CD1c-positive myeloid dendritic cell (primary cell): Measurements from ENCODE around the gene LAMA3.

Experiments used
- DNase-seq: peaks from one replicate; pipeline ENCODE4 v3.0.0-alpha.2; 2016; ENCODE audit errors: extremely low spot score

Gene LAMA3, protein sequence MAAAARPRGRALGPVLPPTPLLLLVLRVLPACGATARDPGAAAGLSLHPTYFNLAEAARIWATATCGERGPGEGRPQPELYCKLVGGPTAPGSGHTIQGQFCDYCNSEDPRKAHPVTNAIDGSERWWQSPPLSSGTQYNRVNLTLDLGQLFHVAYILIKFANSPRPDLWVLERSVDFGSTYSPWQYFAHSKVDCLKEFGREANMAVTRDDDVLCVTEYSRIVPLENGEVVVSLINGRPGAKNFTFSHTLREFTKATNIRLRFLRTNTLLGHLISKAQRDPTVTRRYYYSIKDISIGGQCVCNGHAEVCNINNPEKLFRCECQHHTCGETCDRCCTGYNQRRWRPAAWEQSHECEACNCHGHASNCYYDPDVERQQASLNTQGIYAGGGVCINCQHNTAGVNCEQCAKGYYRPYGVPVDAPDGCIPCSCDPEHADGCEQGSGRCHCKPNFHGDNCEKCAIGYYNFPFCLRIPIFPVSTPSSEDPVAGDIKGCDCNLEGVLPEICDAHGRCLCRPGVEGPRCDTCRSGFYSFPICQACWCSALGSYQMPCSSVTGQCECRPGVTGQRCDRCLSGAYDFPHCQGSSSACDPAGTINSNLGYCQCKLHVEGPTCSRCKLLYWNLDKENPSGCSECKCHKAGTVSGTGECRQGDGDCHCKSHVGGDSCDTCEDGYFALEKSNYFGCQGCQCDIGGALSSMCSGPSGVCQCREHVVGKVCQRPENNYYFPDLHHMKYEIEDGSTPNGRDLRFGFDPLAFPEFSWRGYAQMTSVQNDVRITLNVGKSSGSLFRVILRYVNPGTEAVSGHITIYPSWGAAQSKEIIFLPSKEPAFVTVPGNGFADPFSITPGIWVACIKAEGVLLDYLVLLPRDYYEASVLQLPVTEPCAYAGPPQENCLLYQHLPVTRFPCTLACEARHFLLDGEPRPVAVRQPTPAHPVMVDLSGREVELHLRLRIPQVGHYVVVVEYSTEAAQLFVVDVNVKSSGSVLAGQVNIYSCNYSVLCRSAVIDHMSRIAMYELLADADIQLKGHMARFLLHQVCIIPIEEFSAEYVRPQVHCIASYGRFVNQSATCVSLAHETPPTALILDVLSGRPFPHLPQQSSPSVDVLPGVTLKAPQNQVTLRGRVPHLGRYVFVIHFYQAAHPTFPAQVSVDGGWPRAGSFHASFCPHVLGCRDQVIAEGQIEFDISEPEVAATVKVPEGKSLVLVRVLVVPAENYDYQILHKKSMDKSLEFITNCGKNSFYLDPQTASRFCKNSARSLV (N-terminal part only)

DNA sequence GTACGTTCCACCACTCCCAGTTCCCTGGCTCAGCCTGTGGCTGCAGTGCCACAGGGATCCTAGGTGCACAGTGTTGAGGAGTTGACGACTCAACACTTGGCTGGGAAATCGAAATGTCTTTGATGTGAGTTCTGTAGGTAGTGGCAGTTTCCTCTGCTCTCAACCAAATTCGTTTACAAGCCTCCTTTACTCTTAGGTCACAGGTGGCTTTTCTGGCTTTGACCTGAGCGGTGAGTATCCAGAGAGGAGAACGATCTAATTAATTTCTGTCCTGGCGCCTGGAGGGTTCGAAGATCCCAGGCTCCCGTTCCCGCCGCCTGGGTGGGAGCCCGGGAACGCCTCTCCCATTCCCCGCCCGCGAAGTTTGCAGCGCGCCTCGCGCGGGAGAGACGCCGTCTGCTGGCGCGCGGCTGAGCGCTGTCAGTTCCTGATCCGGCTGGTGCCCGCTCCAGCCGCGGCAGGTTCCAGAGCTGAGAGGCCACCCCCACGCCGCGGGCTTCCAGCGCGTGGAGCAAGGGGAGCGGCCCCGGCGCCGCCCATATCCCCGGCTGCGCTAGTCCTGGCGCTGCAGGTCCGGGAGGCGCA, at the start of gene LAMA3:
Gene LAMA3, plus strand, starts transcription at position 423 of the 585 bp plus-strand sequence. CDS start 231 bp downstream, outside the sequence.
- DNase-seq: peak; percentile 47

DNA sequence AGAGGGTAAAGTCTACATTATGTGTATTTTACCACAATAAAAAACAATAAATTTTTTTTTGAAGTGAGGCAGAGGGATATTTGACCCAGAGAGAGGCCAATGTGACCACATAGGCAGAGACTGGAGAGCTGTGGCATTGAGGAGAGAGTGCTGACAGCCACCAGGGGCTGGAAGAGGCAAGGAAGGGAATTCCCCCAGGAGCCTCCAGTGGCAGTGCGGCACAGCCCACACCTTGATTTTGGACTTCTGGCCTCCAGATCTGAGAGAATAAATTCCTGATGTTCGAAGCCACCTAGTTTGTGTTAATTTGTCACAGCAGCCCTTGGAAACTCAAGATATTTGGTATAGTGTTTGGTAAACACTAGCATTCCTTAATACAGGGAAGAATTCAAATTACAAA, 49.2 kb upstream of the LAMA3 start:
- DNase-seq: no peak

DNA sequence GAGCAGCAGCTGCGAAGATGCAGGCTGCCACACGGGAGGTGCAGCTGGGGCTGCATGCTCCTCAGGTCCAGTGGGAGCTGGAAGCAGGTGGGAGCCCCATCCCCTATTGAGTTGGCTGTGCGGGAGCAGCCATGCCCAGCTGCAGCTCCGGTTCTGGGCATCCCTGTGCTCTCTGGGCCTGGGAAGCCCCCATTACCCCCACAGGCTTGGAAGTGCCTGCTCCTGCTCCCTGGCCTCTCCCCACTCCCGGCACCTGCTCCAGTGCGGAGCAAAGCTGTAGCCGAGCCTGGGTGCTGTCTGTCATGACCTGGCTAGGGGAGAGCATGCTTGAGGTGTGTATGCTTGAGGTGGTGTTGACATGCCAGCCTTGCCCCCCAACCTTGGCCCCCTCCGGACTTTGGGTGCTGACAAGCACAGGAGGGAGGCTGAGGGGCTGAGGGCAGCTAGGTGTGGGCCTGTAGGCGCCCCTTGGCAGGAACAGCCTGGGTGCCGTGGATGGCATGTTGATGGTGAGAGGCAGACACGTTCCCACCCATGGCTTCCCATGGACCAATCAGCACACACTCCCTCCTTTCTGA, 48.0 kb upstream of the LAMA3 start:
- DNase-seq: no peak

DNA sequence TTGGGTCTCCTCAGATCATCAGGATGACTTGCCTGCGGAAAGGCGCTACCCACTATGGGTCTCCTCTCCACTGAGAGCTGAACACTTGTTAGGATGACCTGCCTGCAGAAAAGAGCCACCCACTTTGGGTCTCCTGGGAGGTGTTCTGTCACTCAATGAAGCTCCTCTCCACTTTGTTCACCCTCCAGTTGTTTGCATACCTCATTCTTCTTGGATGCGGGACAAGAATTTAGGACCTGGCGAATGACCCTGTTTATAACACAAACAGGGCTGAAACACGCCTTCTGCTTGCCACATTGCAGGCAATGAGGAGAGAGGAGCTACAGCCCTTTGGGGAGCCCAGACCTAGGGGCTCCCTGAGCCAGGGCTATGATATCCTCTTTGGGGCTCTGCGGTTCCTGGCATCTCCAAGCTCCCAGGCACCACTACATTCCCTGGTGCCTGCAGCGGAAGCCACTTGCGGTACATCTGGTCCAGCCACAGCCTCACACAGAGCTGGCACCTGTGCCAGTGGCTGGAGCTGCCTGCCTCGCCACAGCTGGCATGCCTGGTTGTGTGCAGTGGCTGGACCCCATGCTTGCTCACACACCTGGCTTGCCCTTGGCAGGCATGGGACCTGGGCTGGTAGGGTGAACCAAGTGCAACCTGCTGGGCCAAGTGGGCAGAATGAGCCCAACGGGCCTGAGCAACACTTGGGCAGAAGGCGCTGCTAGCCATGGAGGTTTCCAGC, 47.2 kb upstream of the LAMA3 start:
- DNase-seq: no peak

DNA sequence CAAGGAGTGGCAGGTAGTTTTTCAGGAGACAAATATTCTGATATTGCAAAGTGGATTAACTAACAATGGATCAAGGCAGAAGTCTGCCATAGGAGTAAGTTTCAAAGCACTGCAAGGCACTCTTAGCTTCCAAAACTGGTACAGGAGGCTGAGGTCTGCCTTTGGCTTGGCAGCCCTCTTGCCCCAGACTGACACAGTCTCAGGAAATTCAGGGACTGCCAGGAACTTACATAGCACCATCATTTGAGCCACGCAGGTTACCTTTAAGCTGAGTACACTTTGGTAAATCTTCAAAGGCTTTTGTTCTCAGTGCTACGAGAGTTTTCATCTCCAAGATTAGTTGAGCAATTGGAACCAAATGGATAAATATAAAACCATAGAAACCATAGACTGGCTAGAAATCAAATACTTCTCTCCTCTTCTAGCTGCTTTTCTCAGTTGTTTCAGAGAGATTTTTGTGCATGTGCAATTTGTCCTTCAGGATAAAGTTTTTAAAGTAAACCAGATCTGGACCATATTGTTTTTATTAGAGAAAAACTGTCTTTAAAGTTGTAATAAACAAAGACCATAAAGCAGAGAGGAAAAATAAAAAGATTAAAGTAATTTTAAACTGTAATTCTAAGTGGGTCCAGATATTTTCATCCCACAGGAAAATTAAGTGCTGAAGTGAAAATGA, 45.3 kb upstream of the LAMA3 start:
- no peak for DNase-seq

DNA sequence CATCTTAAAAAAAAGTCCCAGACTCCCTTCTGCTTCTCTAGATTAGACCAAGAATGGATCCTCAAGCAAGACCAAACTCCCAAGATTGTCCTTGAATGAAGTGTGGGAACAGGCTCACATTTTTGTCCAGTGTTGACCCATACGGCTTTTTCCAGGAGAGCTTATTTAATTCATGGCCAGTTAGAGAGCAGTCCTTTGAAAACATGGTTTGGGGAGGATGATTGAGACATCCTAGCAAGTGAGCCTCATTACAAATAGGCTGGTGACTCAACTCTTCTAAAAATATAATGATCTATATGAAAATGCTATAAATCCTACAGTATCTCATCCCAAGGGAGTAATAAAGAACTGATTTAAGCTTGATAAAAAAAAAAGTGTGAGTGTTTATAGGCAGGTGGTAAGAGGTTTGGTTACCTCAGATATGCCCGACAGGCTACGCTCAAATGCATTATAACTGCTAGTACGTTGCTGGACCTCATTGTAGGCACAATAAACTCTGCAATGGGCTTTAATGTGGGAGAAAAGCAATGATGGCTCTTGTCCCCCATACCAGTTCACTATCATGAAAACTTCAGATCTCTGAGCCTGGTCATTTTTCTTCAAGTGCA, 43.6 kb upstream of the LAMA3 start:
- no peak for DNase-seq

DNA sequence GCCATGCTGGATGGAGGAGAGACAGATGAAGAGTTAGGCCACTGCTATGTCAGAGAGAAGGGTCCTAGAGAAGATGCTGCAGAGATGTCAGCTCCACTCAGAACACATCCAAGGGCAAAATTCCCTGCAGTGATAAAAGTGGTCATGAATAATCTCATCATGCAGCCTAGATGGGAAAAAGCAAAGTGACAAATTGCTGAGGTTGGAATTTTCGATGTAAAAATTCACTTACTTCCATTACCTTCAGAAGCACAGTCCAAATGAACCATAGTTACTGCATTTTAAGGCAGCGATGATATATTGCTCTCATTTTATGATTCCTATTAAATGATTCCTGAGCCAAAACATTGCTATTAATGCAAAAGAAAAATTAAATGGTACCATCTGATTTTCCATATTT, 43.0 kb upstream of the LAMA3 start:
- no peak for DNase-seq

DNA sequence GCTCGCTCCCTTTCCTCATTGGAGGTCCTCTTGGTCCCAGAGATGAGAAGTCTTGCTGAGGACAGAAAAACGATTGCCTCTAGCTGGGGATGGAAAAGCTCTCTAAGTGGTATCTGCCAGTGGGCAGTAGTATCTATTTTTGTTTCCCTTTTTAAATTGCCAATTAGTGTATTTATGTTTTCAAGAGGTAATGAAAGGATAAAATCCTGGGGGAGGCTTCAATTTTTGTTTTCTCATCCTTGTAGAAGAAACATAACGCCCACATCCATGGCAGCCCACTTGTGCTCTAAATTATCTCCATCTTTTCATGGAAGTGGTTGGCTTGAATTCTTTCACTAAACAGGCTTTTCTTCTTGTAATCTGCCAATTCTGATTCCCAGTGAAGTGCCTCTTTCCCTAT, 40.8 kb upstream of the LAMA3 start:
- DNase-seq: no peak

DNA sequence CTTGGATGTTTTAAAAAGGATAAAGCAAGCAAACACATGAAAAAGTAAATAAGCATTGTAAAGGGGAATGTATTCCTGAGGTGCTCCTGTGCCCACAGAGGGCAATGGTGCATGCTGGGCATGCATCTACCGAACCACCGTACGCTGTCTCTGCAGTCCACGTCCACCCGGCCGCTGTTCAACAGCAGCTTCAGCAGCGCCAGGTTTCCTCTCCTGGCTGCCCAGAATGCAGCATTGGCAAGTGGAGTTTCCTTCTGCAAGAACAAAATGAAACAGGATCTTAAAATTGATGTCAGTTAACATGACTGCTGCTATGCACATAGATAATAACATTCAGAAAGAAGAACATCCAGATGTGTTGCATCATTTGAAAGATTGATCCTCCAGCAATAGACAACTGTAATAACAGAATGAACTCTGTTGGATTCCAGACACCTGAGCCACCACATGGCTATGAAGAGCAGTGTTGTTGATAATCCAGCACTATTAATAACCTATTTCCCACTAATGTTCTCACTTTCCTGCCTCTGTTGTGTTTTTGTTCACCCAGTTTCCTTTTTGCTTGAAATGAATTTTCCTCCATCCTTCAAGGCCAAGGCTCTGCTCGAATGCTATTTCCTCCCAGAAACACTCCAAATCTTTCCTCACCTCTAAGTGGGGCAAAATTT, 40.2 kb upstream of the LAMA3 start:
- no peak for DNase-seq

DNA sequence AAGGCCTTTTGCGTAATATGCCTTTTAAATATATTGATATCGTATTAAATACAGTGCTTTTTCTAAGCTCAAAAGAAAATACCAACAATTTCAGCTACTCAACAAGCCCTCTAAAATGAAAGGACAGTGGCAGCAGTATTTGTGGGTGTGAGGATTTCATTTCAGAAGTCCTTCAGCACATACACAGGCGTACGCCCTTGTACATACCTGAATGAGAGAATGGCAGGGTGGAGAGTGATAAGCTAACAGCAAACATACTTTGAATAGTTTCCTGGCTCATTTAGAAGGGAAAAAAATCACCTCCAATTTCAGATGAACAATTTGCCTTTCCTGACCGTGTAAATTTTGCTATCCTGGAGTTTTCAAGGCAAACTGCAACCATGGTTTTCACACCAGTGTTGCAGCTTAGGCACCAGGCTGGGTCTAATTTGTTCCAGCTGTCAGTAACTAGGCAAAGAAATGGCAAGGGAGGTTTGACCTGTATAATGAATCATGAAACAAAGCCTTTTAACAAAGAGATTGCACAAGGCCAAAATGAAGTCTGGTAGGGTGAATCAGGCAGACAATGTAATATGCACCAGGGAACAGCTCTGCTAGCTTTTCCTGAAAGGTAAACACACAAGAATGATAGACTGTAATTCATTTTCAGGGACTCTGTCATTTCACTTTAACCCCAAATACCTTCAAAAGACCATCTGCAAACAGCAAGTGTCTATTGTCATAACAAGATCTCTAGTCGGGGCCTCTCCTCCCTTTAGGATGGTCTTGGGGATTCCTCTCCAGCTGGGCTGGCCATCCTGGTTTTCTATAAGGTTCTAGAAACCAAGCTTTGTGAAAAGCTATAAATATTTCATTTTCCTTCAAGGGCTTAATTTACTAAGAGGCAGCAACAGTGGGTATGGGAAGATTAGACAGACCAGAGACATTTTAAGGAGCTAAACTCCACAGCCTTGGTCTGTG, 38.0 kb upstream of the LAMA3 start:
- no peak for DNase-seq

DNA sequence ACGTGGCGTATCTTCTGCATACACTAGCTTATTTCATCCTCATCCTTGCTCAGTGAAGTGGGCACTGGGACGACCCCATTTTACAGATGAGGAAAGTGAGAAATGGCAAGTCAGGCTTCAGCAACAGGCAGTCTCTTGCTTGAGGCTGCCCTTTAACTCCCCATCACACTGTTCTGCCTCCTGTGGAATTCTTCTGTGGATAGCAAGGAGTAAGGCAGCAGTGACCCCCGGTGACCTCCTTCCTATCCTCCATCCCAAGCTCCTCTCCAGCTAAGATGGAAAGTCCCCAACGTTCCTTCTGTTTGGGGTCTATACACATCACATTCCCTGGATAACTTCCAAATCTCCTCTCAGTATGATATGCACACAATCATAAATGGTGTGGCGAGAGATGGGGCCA, 37.0 kb upstream of the LAMA3 start:
- no peak for DNase-seq

DNA sequence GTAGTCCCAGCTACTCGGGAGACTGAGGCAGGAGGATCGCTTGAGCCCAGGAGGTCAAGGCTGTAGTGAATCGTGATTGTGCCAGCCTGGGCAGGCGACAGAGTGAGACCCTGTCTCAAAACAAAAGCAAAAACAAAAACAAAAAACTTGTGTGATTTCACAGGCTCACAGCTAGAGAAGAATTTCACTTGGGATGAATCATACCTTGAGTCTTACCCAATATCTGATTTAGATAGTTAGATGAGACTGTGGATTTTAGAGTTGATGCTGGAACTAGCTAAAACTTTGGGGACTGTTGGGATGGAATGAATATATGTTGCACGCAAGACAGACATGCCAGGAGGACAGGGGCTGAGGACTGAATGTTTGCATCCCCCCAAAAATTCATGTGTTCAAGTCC, 31.0 kb upstream of the LAMA3 start:
- no peak for DNase-seq

DNA sequence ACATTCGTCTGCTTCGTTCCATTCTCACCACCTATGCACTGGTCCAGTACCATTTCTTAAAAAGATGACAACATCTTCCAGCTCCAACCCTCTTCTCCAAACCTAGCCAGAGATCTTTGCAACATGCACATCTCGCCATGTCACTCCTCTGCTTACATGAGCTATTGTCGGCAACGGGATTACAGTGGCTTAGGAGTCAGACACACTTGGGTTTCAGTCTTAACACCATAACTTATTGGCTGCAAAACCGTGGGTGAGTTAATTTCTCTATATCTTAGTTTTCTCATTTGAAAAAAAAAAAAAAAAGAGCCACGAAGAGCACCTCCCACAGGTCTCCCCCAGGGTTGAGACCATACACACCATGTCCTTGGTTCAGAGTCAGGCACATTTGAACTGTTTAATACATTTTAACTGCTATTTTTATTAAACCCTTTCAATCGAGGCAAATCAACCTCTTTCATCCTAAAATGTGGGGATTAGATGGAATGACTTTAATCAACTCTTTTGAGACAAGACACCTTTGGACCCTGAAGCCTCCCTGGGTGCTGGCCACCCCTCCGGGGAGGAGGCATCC, 27.4 kb upstream of the LAMA3 start:
- DNase-seq: no peak

DNA sequence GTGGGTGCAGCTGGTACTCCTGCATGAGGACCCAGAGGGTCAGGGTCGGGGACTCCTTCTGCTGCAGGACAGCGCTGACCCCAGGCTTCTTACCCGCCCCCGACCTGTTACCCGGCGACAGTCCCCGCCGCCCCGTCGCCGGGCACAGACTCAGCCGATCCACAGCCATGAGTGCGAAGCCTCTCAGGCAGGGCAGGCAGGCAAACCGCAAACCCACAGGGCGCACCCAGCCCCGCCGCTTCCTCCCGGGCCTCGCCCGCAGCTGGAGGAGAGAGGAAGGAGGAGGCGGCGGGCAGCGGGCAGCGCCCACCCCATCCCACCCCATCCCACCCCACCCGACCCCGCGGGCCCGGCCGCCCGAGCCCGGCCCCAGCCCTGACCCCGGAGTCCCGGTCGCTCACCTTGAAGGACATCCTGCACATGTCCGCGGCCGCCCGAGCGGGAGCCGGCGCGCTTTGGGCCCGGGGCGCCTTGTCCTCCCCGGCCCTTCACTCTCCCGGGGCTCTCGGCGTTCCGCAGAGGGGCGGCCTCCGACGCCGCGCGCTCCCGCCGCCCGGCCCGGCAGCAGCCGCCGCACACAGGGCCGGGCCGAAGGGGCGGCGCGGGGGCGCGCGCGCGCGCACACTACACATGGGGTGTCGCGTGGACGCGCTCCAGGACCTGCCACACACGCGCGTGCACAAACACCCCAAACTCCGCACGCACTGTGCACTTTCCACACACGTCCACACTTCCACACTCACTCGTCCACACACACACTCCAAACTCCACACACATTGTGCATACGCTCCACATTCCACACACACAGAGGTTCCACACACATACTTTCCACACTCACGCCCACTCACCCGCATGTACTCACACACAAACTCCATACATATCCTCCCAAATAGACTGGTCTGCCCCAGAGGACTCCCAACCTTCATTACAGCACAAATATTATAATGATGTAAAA, 26.7 kb upstream of the LAMA3 start, which contains the start of gene ANKRD29:
Gene ANKRD29, minus strand, starts transcription at position 603 of the 955 bp plus-strand sequence. Its CDS starts 181 bp downstream, at position 422.
- DNase-seq: peak; percentile 43

DNA sequence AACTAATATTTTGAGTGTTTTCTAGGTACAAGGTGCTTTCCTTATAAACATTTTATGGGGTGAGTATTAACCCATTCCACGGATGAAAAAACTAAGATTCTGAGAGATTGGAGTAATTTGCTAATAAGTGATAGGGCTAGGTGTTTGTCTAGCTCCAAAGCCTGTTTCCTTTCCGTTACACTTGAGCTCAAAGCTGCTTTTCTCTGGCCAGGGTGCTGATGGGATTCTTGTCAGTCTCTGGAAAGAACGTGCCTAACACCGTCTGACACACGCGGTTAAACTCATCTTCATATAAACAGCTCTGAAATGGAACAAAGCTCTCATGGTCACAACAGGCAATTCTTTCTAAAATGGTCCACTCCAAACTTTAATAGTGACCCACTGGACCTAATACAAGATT, 24.6 kb upstream of the LAMA3 start:
- DNase-seq: no peak

DNA sequence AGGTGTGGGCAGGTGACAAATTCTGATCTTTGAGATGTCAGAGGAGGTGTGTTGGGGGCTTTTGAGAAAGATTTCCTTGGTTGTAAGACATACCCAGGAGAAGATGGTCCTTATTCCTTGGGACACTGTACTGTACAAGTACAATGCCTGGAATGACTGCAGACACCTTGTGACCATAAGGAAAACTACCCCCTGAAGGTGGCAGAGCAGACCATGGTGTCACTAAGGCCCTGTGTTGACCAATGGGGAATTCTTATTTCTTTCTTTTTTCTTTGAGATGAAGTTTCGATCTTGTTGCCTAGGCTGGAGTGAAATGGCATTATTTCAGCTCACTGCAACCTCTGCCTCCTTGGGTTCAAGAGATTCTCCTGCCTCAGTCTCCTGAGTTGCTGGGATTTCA, 22.1 kb upstream of the LAMA3 start:
- DNase-seq: no peak
